Fibroblast of lung (primary cell): ENCODE data around the gene MBOAT7.

Experiments used
- EZH2 ChIP-seq: IDR thresholded peaks from 2 replicates; pipeline ENCODE4 v1.5.1; 2012; ENCODE audit warnings: low read length, control low read depth, mild to moderate bottlenecking; ENCODE audit errors: missing control alignments
- TF ChIP-seq, protein P1 (sequence below), 2 donors: IDR thresholded peaks in 1 of 2; conservative IDR thresholded peaks in 1 of 2; 1 replicate in 1 of 2; 2 replicates in 1 of 2; pipeline ENCODE4 v1.5.1; 2011 to 2012; ENCODE audit warnings: low read length in 2 of 2, control low read depth in 1 of 2, inconsistent platforms in 1 of 2, low read depth in 1 of 2, mild to moderate bottlenecking in 1 of 2

DNA sequence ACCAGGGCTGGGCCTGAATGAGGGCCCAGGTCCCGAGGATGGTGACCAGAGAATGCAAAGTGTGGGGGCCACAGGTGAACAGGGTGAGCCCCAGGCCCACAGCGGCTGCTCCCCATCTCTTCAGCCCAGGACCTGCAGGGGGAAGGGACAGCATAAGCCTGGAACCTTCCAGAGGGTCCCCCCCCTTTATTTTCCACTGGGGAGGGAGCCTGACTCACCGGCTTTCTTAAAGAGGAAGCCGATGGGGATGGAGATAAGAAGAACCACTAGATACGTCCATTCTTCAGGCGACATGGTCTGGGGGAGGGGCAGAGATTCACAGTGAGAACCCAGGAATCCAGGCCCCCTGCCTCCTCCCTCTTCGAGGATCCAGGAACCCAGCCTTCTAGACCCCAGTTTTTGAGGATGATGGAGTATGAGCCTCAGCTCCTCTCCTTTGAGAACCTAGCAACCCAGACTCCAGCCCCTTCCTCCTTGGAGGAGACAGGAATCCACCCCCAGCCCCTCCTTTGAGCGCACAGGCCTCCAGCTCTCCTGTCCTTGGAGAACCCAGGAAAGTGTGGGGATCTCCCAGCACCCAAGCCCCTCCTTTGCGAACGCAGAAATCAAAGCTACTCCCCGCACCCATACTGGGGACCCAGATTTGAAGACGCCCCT is 1.0 kb downstream of the MBOAT7 start:
- TF ChIP-seq, protein P1, sequence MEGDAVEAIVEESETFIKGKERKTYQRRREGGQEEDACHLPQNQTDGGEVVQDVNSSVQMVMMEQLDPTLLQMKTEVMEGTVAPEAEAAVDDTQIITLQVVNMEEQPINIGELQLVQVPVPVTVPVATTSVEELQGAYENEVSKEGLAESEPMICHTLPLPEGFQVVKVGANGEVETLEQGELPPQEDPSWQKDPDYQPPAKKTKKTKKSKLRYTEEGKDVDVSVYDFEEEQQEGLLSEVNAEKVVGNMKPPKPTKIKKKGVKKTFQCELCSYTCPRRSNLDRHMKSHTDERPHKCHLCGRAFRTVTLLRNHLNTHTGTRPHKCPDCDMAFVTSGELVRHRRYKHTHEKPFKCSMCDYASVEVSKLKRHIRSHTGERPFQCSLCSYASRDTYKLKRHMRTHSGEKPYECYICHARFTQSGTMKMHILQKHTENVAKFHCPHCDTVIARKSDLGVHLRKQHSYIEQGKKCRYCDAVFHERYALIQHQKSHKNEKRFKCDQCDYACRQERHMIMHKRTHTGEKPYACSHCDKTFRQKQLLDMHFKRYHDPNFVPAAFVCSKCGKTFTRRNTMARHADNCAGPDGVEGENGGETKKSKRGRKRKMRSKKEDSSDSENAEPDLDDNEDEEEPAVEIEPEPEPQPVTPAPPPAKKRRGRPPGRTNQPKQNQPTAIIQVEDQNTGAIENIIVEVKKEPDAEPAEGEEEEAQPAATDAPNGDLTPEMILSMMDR (conservative IDR thresholded peaks at IDR 0.05 in 1 of 2, IDR thresholded peaks at IDR 0.05 in 1 of 2; ENCODE audit: low read depth in 1 of 2, low read length in 2 of 2): no peak
- no peak for TF ChIP-seq EZH2
